22Rv1 (cell line): ENCODE measurements around the gene ATP5F1D.

Source experiments
- ZFX ChIP-seq: fragments of 450-650 bp; IDR thresholded peaks from 2 replicates; pipeline ENCODE4 v1.6.1; 2017; ENCODE audit warnings: antibody characterized with exemption, borderline replicate concordance
- TF ChIP-seq, protein P1 (sequence below): fragments of 450-650 bp; IDR thresholded peaks from 2 replicates; pipeline ENCODE4 v1.5.1; 2017; ENCODE audit warnings: mild to moderate bottlenecking

DNA sequence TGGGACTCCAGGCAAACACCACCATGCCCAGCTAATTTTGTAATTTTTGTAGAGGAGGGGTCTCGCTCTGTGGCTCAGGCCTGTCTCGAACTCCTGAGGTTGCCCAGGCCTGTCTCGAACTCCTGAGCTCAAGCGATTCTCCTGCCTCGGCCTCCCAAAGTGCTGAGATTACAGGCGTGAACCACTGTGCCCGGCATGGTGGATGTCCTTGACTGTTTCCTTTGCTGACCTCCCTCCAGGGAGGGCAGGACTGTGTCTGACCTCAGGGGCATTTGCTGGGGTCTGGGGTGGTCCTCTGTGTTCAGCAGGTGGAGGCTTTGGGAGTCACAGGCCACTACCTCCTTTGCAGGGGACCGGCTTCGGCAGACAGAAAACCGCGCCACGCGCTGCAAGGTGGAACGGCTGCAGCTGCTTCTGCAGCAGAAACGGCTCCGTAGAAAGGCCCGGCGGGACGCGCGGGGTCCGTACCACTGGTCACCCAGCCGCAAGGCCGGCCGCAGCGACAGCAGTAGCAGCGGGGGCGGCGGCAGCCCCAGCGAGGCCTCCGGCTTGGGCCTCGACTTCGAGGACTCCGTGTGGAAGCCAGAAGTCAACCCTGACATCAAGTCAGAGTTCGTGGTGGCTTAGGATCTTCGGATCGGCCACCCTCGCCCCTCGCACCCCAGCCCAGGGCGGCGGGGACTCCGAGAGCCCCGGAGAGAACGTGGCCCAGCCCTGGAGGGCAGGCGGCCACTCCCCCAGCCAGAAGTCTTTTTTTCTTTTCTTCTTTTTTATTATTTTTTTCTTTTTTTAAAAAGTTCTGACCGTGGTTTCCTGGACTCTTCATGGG lies 15.3 kb downstream of the ATP5F1D start:
- TF ChIP-seq, protein P1, sequence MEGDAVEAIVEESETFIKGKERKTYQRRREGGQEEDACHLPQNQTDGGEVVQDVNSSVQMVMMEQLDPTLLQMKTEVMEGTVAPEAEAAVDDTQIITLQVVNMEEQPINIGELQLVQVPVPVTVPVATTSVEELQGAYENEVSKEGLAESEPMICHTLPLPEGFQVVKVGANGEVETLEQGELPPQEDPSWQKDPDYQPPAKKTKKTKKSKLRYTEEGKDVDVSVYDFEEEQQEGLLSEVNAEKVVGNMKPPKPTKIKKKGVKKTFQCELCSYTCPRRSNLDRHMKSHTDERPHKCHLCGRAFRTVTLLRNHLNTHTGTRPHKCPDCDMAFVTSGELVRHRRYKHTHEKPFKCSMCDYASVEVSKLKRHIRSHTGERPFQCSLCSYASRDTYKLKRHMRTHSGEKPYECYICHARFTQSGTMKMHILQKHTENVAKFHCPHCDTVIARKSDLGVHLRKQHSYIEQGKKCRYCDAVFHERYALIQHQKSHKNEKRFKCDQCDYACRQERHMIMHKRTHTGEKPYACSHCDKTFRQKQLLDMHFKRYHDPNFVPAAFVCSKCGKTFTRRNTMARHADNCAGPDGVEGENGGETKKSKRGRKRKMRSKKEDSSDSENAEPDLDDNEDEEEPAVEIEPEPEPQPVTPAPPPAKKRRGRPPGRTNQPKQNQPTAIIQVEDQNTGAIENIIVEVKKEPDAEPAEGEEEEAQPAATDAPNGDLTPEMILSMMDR = no peak
- TF ChIP-seq ZFX = no peak
